Thyroid gland (tissue), 4 donors: Measurements from ENCODE around the gene TRMO. TPM values are rescaled to one million over a fixed set of nuclear protein-coding genes. Genes with fewer than 3 reads are reported as not detected.

ENCODE experiments used
- DNase-seq, 2 donors: peaks; one replicate each; pipeline ENCODE4 v3.0.0-alpha.2; 2019
- H3K27ac ChIP-seq, 3 donors: fragments of 200-600 bp; sonication (generic); 1 replicate in 2 of 3; 2 replicates in 1 of 3; pipeline ENCODE4 v1.5.1; 2016 to 2019; ENCODE audit warnings: mild to moderate bottlenecking in 1 of 3, moderate library complexity in 1 of 3
- H3K27me3 ChIP-seq: fragments of 200-600 bp; sonication (generic); one replicate; pipeline ENCODE4 v1.5.1; 2019
- H3K36me3 ChIP-seq, 2 donors: fragments of 200-600 bp; sonication (generic); one replicate each; pipeline ENCODE4 v1.5.1; 2016 to 2019
- H3K4me1 ChIP-seq, 2 donors: fragments of 200-600 bp; sonication (generic); one replicate each; pipeline ENCODE4 v1.5.1; 2017 to 2019
- H3K4me3 ChIP-seq, 3 donors: fragments of 200-600 bp; sonication (generic); replicated peaks in 1 of 3; 1 replicate in 2 of 3; 2 replicates in 1 of 3; pipeline ENCODE4 v1.5.1; 2016; ENCODE audit warnings: mild to moderate bottlenecking in 1 of 3
- H3K9me3 ChIP-seq: fragments of 200-600 bp; sonication (generic); one replicate; pipeline ENCODE4 v1.5.1; 2017
- POLR2A ChIP-seq, 2 donors: fragments of 450-650 bp; IDR thresholded peaks; one replicate each; pipeline ENCODE4 v1.6.1; 2017; ENCODE audit warnings: antibody characterized with exemption in 2 of 2, mild to moderate bottlenecking in 2 of 2, moderate library complexity in 1 of 2
- WGBS, 2 donors: methylation state at CpG; one replicate each; pipeline ENCODE4 v1.1.5; 2017; 5-methylcytosine and 5-hydroxymethylcytosine counted together
- intact Hi-C: fragments of 100-400 bp; cut with DNase I; formaldehyde crosslinking; loops from one replicate; pipeline ENCODE4 v1.15.1; 2023
- total RNA-seq, 4 donors: library from RNA; depleted of rRNA; stranded (reverse); fragments of >200 nt; gene quantifications; one replicate each; pipeline ENCODE4 v1.2.3, GENCODE V29; 2016
- TF ChIP-seq, protein P1 (sequence below), 6 experiments: fragments of 200-600 bp in 3 of 6; fragments of 450-650 bp in 3 of 6; sonication (generic) in 3 of 6; IDR thresholded peaks; one replicate each; pipeline ENCODE4 v1.5.1; 2016 to 2019; ENCODE audit warnings: antibody characterized with exemption in 6 of 6, mild to moderate bottlenecking in 2 of 6, inconsistent platforms in 1 of 6, moderate library complexity in 1 of 6

The TRMO gene
- total RNA-seq, 4 donors from 2014 or later: 56.6 to 81.6 (median 59.0) TPM

- intact Hi-C loops: loop anchor here (5.0 kb wide), 1 partner anchor 108 kb away; no protein-coding TSS in a partner anchor
- TF ChIP-seq, protein P1, sequence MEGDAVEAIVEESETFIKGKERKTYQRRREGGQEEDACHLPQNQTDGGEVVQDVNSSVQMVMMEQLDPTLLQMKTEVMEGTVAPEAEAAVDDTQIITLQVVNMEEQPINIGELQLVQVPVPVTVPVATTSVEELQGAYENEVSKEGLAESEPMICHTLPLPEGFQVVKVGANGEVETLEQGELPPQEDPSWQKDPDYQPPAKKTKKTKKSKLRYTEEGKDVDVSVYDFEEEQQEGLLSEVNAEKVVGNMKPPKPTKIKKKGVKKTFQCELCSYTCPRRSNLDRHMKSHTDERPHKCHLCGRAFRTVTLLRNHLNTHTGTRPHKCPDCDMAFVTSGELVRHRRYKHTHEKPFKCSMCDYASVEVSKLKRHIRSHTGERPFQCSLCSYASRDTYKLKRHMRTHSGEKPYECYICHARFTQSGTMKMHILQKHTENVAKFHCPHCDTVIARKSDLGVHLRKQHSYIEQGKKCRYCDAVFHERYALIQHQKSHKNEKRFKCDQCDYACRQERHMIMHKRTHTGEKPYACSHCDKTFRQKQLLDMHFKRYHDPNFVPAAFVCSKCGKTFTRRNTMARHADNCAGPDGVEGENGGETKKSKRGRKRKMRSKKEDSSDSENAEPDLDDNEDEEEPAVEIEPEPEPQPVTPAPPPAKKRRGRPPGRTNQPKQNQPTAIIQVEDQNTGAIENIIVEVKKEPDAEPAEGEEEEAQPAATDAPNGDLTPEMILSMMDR (IDR thresholded peaks at IDR 0.05): no peak
- TF ChIP-seq POLR2A (IDR thresholded peaks at IDR 0.05): no peak
- Histone ChIP-seq H3K9me3 (no peaks in the 10 kb centered on the region), H3K4me3 (no peak overlapping the region), H3K27me3 (no peaks in the 10 kb centered on the region), H3K36me3 (no peaks in the 10 kb centered on the region), H3K4me1 (peaks cover 0 to 3% of the 10 kb centered on the region in 2 donors), H3K27ac (no peak overlapping the region)
- DNase-seq: no peak
- 76% methylated on average over 4 of the region's 4 CpGs for WGBS, 2 donors
Measured at GRCh38 chr9:97928986-97929604, 6.8 kb upstream of the TRMO start.

GRCh38 chr9:97925497-97926334 lies 3.4 kb upstream of the TRMO start:
- intact Hi-C loops: loop anchor here (5.0 kb wide), 1 partner anchor 112 kb away; no protein-coding TSS in a partner anchor
- Histone ChIP-seq H3K36me3 (no peaks in the 10 kb centered on the region), H3K4me1 (peaks cover 12% of the 10 kb centered on the region in 2 donors), H3K27ac (no peak overlapping the region), H3K27me3 (no peaks in the 10 kb centered on the region), H3K4me3 (no peak overlapping the region), H3K9me3 (no peaks in the 10 kb centered on the region)
- DNase-seq: no peak
- 70 to 80% methylated on average over 5 of the region's 5 CpGs for WGBS, 2 donors
- TF ChIP-seq, protein P1 (IDR thresholded peaks at IDR 0.05): no peak
- TF ChIP-seq POLR2A (IDR thresholded peaks at IDR 0.05): no peak

- DNase-seq: no peak
- intact Hi-C loops: loop anchor here (5.0 kb wide), 1 partner anchor 58 kb away; the partner anchor contains the start of gene ANP32B
- WGBS, 2 donors: 34 to 44% methylated on average over 4 of the region's 4 CpGs
- Histone ChIP-seq H3K4me3 (no peak overlapping the region), H3K4me1 (peaks cover 23% of the 10 kb centered on the region in 2 donors), H3K27me3 (no peaks in the 10 kb centered on the region), H3K9me3 (no peaks in the 10 kb centered on the region), H3K36me3 (no peaks in the 10 kb centered on the region), H3K27ac (no peak overlapping the region)
- TF ChIP-seq POLR2A (IDR thresholded peaks at IDR 0.05): no peak
- TF ChIP-seq, protein P1 (IDR thresholded peaks at IDR 0.05): no peak
Measured at GRCh38 chr9:97924386-97924785, 2.1 kb upstream of the TRMO start.

- intact Hi-C loops: loop anchor here (5.0 kb wide), 1 partner anchor 59 kb away; the partner anchor contains the start of gene ANP32B
- Histone ChIP-seq H3K4me1 (peaks cover 24 to 25% of the 10 kb centered on the region in 2 donors), H3K27ac (peak overlapping the region in 2 of 3 donors; percentile 96 to 100), H3K27me3 (no peaks in the 10 kb centered on the region), H3K4me3 (no peak overlapping the region), H3K9me3 (no peaks in the 10 kb centered on the region), H3K36me3 (no peaks in the 10 kb centered on the region)
- 0% methylated on average over 8 of the region's 8 CpGs for WGBS, 2 donors
- peak; percentile 76 to 84 for DNase-seq
- TF ChIP-seq POLR2A (IDR thresholded peaks at IDR 0.05): no peak
- TF ChIP-seq, protein P1 (IDR thresholded peaks at IDR 0.05): peak; percentile 47 to 97 (median 72)
Measured at GRCh38 chr9:97923529-97924108, 1.3 kb upstream of the TRMO start.
